IMR-90 (cell line): ENCODE measurements around the gene PSORS1C2. TPM values are rescaled to one million over a fixed set of nuclear protein-coding genes. Genes with fewer than 3 reads are reported as not detected.

Experiments
- ATAC-seq: fragments of 200-7000 bp; cut with Tn5 transposase; 2 replicates; pipeline ENCODE4 v1.9.1; 2020; ENCODE audit warnings: low read depth, mild to moderate bottlenecking, moderate library complexity
- BruUV-seq: library from RNA; stranded (reverse); fragments of 400-500 nt; replicated peaks from 2 replicates; lab custom pipeline; 2021; lab: Mats Ljungman, UMichigan
- CTCF ChIA-PET: fragments of 300-600 bp; formaldehyde crosslinking; extraction: SDS; loops from one replicate; lab custom pipeline; 2021; ENCODE audit warnings: antibody characterized with exemption; lab: Yijun Ruan, JAX
- POLR2A ChIA-PET: fragments of 300-600 bp; sonication (Branson Sonifier 250); formaldehyde crosslinking; loops from one replicate; lab custom pipeline; 2022; ENCODE audit warnings: antibody characterized with exemption; ENCODE audit not compliant: unreplicated experiment; lab: Charles Lee
- DNase-seq: peaks from one replicate; pipeline ENCODE4 v3.0.0; 2013
- H2AFZ ChIP-seq: replicated peaks from 2 replicates; pipeline ENCODE3; 2013; ENCODE audit warnings: low read length, mild to moderate bottlenecking; ENCODE audit not compliant: poor library complexity
- H2AK5ac ChIP-seq: 2 replicates; pipeline ENCODE4 v1.6.1; 2013; ENCODE audit warnings: low read depth, low read length, inconsistent platforms
- H2AK9ac ChIP-seq: replicated peaks from 2 replicates; pipeline ENCODE3; 2013; ENCODE audit warnings: mild to moderate bottlenecking, low read depth, low read length, moderate library complexity; ENCODE audit not compliant: poor library complexity
- H2BK120ac ChIP-seq: 2 replicates; pipeline ENCODE4 v1.6.1; 2013; ENCODE audit warnings: low read depth, low read length, inconsistent platforms
- H2BK15ac ChIP-seq: 3 replicates; pipeline ENCODE4 v1.6.1; 2013; ENCODE audit warnings: low read depth, low read length, inconsistent platforms
- H2BK20ac ChIP-seq: 2 replicates; pipeline ENCODE4 v1.6.1; 2013; ENCODE audit warnings: low read depth, mild to moderate bottlenecking, inconsistent platforms, low read length, moderate library complexity
- H2BK5ac ChIP-seq: 2 replicates; pipeline ENCODE4 v1.6.1; 2013; ENCODE audit warnings: mild to moderate bottlenecking, low read depth, low read length, inconsistent platforms; ENCODE audit not compliant: poor library complexity, severe bottlenecking
- H3K14ac ChIP-seq: replicated peaks from 2 replicates; pipeline ENCODE4 v1.6.1; 2013; ENCODE audit warnings: low read depth, low read length, inconsistent platforms
- H3K18ac ChIP-seq: 2 replicates; pipeline ENCODE4 v1.6.1; 2013; ENCODE audit warnings: low read depth, low read length, control low read depth
- H3K23ac ChIP-seq: 2 replicates; pipeline ENCODE4 v1.6.1; 2013; ENCODE audit warnings: low read depth, low read length, inconsistent platforms
- H3K27ac ChIP-seq: 2 replicates; pipeline ENCODE4 v1.5.1; 2013; ENCODE audit warnings: mild to moderate bottlenecking, control low read depth, low read length; ENCODE audit not compliant: insufficient read depth
- H3K27me3 ChIP-seq: 2 replicates; pipeline ENCODE4 v1.6.1; 2013; ENCODE audit warnings: low read length; ENCODE audit not compliant: control insufficient read depth, insufficient read depth
- H3K36me3 ChIP-seq: 2 replicates; pipeline ENCODE4 v1.6.1; 2013; ENCODE audit warnings: low read length, mixed read lengths; ENCODE audit not compliant: control insufficient read depth, insufficient read depth
- H3K4ac ChIP-seq: 2 replicates; pipeline ENCODE4 v1.6.1; 2013; ENCODE audit warnings: low read depth, low read length, inconsistent platforms
- H3K4me1 ChIP-seq: 2 replicates; pipeline ENCODE4 v1.6.1; 2013; ENCODE audit warnings: low read length, mixed read lengths; ENCODE audit not compliant: control insufficient read depth, insufficient read depth
- H3K4me2 ChIP-seq: 2 replicates; pipeline ENCODE4 v1.6.1; 2013; ENCODE audit warnings: low read depth, mild to moderate bottlenecking, control low read depth, low read length, moderate library complexity
- H3K4me3 ChIP-seq: 2 replicates; pipeline ENCODE4 v1.5.1; 2013; ENCODE audit warnings: low read depth, mild to moderate bottlenecking, control low read depth, low read length, moderate library complexity; ENCODE audit not compliant: insufficient read depth
- H3K56ac ChIP-seq: 2 replicates; pipeline ENCODE4 v1.6.1; 2013; ENCODE audit warnings: low read length, inconsistent platforms; ENCODE audit not compliant: insufficient read depth; ENCODE audit errors: extremely low read depth
- H3K79me1 ChIP-seq, 2 experiments: 2 replicates each; pipeline ENCODE4 v1.6.1; 2013; ENCODE audit warnings: low read length in 2 of 2, inconsistent platforms in 1 of 2, low read depth in 1 of 2
- H3K9ac ChIP-seq: 2 replicates; pipeline ENCODE4 v1.6.1; 2013; ENCODE audit warnings: low read depth, low read length, control low read depth
- H3K9me1 ChIP-seq: 2 replicates; pipeline ENCODE4 v1.6.1; 2013; ENCODE audit warnings: low read length, inconsistent platforms; ENCODE audit not compliant: insufficient read depth
- H3K9me3 ChIP-seq: 2 replicates; pipeline ENCODE4 v1.6.1; 2013; ENCODE audit warnings: low read length; ENCODE audit not compliant: control insufficient read depth, insufficient read depth
- H4K20me1 ChIP-seq: 2 replicates; pipeline ENCODE4 v1.6.1; 2013; ENCODE audit warnings: low read length, inconsistent platforms; ENCODE audit not compliant: insufficient read depth
- H4K5ac ChIP-seq: 2 replicates; pipeline ENCODE4 v1.6.1; 2013; ENCODE audit warnings: mild to moderate bottlenecking, low read depth, low read length, control low read depth
- H4K8ac ChIP-seq, 2 experiments: 2 replicates each; pipeline ENCODE4 v1.6.1; 2013; ENCODE audit warnings: low read depth in 2 of 2, low read length in 2 of 2, control low read depth in 1 of 2, inconsistent platforms in 1 of 2
- H4K91ac ChIP-seq: 2 replicates; pipeline ENCODE4 v1.6.1; 2013; ENCODE audit warnings: low read depth, low read length, inconsistent platforms; ENCODE audit not compliant: insufficient read depth
- BHLHE40 ChIP-seq: fragments of 150-350 bp; IDR thresholded peaks from 2 replicates; pipeline ENCODE4 v1.6.1; 2016; ENCODE audit warnings: mild to moderate bottlenecking, low read depth, low read length
- CEBPB ChIP-seq: IDR thresholded peaks from 2 replicates; pipeline ENCODE4 v1.6.1; 2012; ENCODE audit warnings: low read depth, low read length, improper control_type of control experiment
- CHD1 ChIP-seq: IDR thresholded peaks from 2 replicates; pipeline ENCODE4 v1.6.1; 2012; ENCODE audit warnings: low read depth, low read length, improper control_type of control experiment
- CTCF ChIP-seq: conservative IDR thresholded peaks from 2 replicates; pipeline ENCODE4 v1.5.1; 2012; ENCODE audit warnings: mild to moderate bottlenecking, low read depth, low read length, improper control_type of control experiment
- ELK1 ChIP-seq: fragments of 150-350 bp; IDR thresholded peaks from 2 replicates; pipeline ENCODE4 v1.6.1; 2016; ENCODE audit warnings: low read depth, mild to moderate bottlenecking, low read length, moderate library complexity, borderline replicate concordance
- FOS ChIP-seq: fragments of 150-350 bp; IDR thresholded peaks from 2 replicates; pipeline ENCODE4 v1.6.1; 2016; ENCODE audit warnings: low read depth, low read length
- MAFK ChIP-seq: IDR thresholded peaks from 2 replicates; pipeline ENCODE4 v1.6.1; 2012; ENCODE audit warnings: low read depth, low read length, improper control_type of control experiment
- MAZ ChIP-seq: IDR thresholded peaks from 2 replicates; pipeline ENCODE4 v1.6.1; 2012; ENCODE audit warnings: low read depth, mild to moderate bottlenecking, low read length, improper control_type of control experiment, moderate library complexity, borderline replicate concordance
- MXI1 ChIP-seq: IDR thresholded peaks from 2 replicates; pipeline ENCODE4 v1.6.1; 2012; ENCODE audit warnings: low read depth, mild to moderate bottlenecking, low read length, moderate library complexity, borderline replicate concordance
- NFE2L2 ChIP-seq: fragments of 150-350 bp; IDR thresholded peaks from 2 replicates; pipeline ENCODE4 v1.6.1; 2016; ENCODE audit warnings: low read depth, mild to moderate bottlenecking, low read length
- POLR2A ChIP-seq: IDR thresholded peaks from 2 replicates; pipeline ENCODE4 v1.6.1; 2012; ENCODE audit warnings: mild to moderate bottlenecking, low read depth, low read length
- RAD21 ChIP-seq: IDR thresholded peaks from 2 replicates; pipeline ENCODE4 v1.6.1; 2012; ENCODE audit warnings: low read length, improper control_type of control experiment
- RCOR1 ChIP-seq: IDR thresholded peaks from 2 replicates; pipeline ENCODE4 v1.6.1; 2012; ENCODE audit warnings: mild to moderate bottlenecking, low read length, improper control_type of control experiment; ENCODE audit not compliant: insufficient replicate concordance
- RFX5 ChIP-seq: IDR thresholded peaks from 2 replicates; pipeline ENCODE4 v1.8.0; 2012; ENCODE audit warnings: low read depth, mild to moderate bottlenecking, low read length, moderate library complexity
- SMC3 ChIP-seq: fragments of 150-350 bp; IDR thresholded peaks from 2 replicates; pipeline ENCODE4 v1.6.1; 2016; ENCODE audit warnings: low read depth, mild to moderate bottlenecking, antibody characterized with exemption, low read length, moderate library complexity
- WGBS, 2 experiments: methylation state at CpG; one replicate each; pipeline versions ENCODE4 v1.1.5 to v1.1.7; 2013; ENCODE audit warnings: missing lambda C conversion rate in 2 of 2; ENCODE audit not compliant: insufficient read length in 1 of 2; ENCODE audit errors: extremely low coverage in 2 of 2; 5-methylcytosine and 5-hydroxymethylcytosine counted together
- dilution Hi-C: fragments of 300-500 bp; cut with HindIII; formaldehyde crosslinking; loops from one replicate; pipeline ENCODE4 v1.14.3; 2018; ENCODE audit warnings: low sequenced_read_pairs; ENCODE audit not compliant: unreplicated experiment
- in situ Hi-C: fragments of 300-500 bp; cut with MboI; formaldehyde crosslinking; loops from 3 replicates; pipeline ENCODE4 v1.14.3; 2019; ENCODE audit warnings: low sequenced_read_pairs, inconsistent platforms, mixed read lengths
- intact Hi-C: fragments of 100-400 bp; cut with micrococcal nuclease; formaldehyde crosslinking; loops from 2 replicates; pipeline ENCODE4 v1.10.0; 2022
- polyA plus RNA-seq, 3 experiments: library from polyadenylated mRNA; depleted of rRNA; stranded (reverse); fragments of >200 nt; gene quantifications; 2 replicates each; pipeline ENCODE4 v1.2.3, GENCODE V29; 2012; ENCODE audit warnings: low replicate concordance in 1 of 3
- total RNA-seq: library from RNA; depleted of rRNA; stranded (reverse); fragments of >200 nt; gene quantifications from 2 replicates; pipeline ENCODE4 v1.2.3, GENCODE V29; 2012

Gene PSORS1C2
- total and polyA plus RNA-seq, 2 of the 4 experiments (the other 2 are of a cell fraction): not detected

- DNase-seq (peak; percentile 99), ATAC-seq (peak; percentile 97)
- POLR2A ChIA-PET: no interaction called here
- Histone ChIP-seq H3K56ac (peak within 1 kb of the TSS; percentile 70), H3K36me3 (peaks cover 7% of the 10 kb centered on the region; the same call in 1 of the 2 replicates), H3K9ac (peak within 1 kb of the TSS; percentile 68), H3K23ac (peak within 1 kb of the TSS; percentile 88), H2BK15ac (no peak within 1 kb of the TSS; the same call in 2 of the 3 replicates), H3K27me3 (no peaks in the 10 kb centered on the region), H4K5ac (peak within 1 kb of the TSS; percentile 40), H4K8ac (peak within 1 kb of the TSS; percentile 87 to 88), H2AFZ (peak within 1 kb of the TSS; percentile 97), H3K79me1 (peaks cover 14 to 56% of the 10 kb centered on the region in 2 experiments), H2AK5ac (peak within 1 kb of the TSS; percentile 86), H3K27ac (peak within 1 kb of the TSS; percentile 86), H3K14ac (peak within 1 kb of the TSS; percentile 79), H3K4ac (peak within 1 kb of the TSS; percentile 76), H2BK120ac (no peak within 1 kb of the TSS), H3K9me3 (no peaks in the 10 kb centered on the region), H3K4me1 (peaks cover 10% of the 10 kb centered on the region), H3K4me3 (peak within 1 kb of the TSS; percentile 69), H3K4me2 (peak within 1 kb of the TSS; percentile 77), H4K20me1 (peaks cover 1% of the 10 kb centered on the region; the same call in 1 of the 2 replicates), H4K91ac (peak within 1 kb of the TSS; percentile 44; the same call in 1 of the 2 replicates), H2BK20ac (no peak within 1 kb of the TSS), H3K9me1 (peaks cover 19% of the 10 kb centered on the region), H2AK9ac (peak within 1 kb of the TSS; percentile 91), H3K18ac (peak within 1 kb of the TSS; percentile 13), H2BK5ac (peak within 1 kb of the TSS; percentile 43)
- dilution Hi-C loops: no loop called here
- intact Hi-C loops: no loop called here
- WGBS, 2 experiments: 0% methylated on average over 35 of the region's 65 CpGs; no CpG with 5 or more reads in 1 of the 2 experiments
- CTCF ChIA-PET: interaction anchor here (0.9 kb wide), 1 partner anchor 38 kb away, joined by 5 read pairs; no protein-coding TSS in a partner anchor
- BruUV-seq: no TSS peak
- in situ Hi-C loops: no loop called here
- TF ChIP-seq BHLHE40 (peak; percentile 79), POLR2A (no peak), RAD21 (no peak), SMC3 (no peak), MXI1 (peak; percentile 87), NFE2L2 (no peak), CTCF (no peak), ELK1 (no peak), FOS (peak; percentile 68), MAZ (peak; percentile 96), CHD1 (no peak), RFX5 (no peak), CEBPB (no peak), MAFK (no peak), RCOR1 (no peak)
Measured at GRCh38 chr6:31158140-31158862, 19.4 kb upstream of the PSORS1C2 start, which contains the start of gene TCF19. TCF19 (plus strand) TSS chr6:31158589; CDS start chr6:31159470, 881 bp downstream.
